Retinal pigment epithelial cell (primary cell): ENCODE results near the gene CFH.
"Not testable (repeated sequence)": the region's sequence is repeated elsewhere in the genome, so short reads cannot be mapped to it uniquely, and the experiment has no call there.

ENCODE experiments used
- DNase-seq: peaks from one replicate; pipeline ENCODE4 v3.0.0-alpha.2; 2010; ENCODE audit warnings: low read depth
- H3K4me3 ChIP-seq: 2 replicates; pipeline ENCODE4 v1.5.1; 2011; ENCODE audit warnings: mild to moderate bottlenecking, low read length, control low read depth, moderate library complexity
- CTCF ChIP-seq: conservative IDR thresholded peaks from 2 replicates; pipeline ENCODE4 v1.5.1; 2011; ENCODE audit warnings: low read depth, low read length, control low read depth, inconsistent platforms

CFH gene

GRCh38 chr1:196701144-196701543 lies 49.3 kb downstream of the CFH start:
- no peak for TF ChIP-seq CTCF
- DNase-seq = no peak
- H3K4me3 ChIP-seq = no peak overlapping the region

- not testable (repeated sequence) for H3K4me3 ChIP-seq, DNase-seq
These were observed 58.0 kb downstream of the CFH start for GRCh38 chr1:196709892-196710291.

- no peak overlapping the region for H3K4me3 ChIP-seq
- DNase-seq = no peak
- TF ChIP-seq CTCF = no peak
These were observed 66.0 kb downstream of the CFH start for GRCh38 chr1:196717868-196718267.

GRCh38 chr1:196723325-196724185 lies 71.7 kb downstream of the CFH start:
- H3K4me3 ChIP-seq = no peak overlapping the region
- peak; percentile 62 for TF ChIP-seq CTCF
- DNase-seq = peak; percentile 4

GRCh38 chr1:196732526-196732925 lies 80.7 kb downstream of the CFH start:
- DNase-seq = no peak
- peak; percentile 17 for TF ChIP-seq CTCF
- no peak overlapping the region for H3K4me3 ChIP-seq

- no peak overlapping the region for H3K4me3 ChIP-seq
- TF ChIP-seq CTCF = no peak
- DNase-seq = no peak
These were observed 81.5 kb downstream of the CFH start for GRCh38 chr1:196733091-196733970.

- DNase-seq = no peak
- TF ChIP-seq CTCF = no peak
These were observed 82.2 kb downstream of the CFH start for GRCh38 chr1:196734006-196734405.

More at GRCh38 chr1:196734006-196734405, 82.2 kb downstream of the CFH start:
- H3K4me3 ChIP-seq = no peak overlapping the region
